ENCODE data around the gene WDR70.
"Not testable (repeated sequence)": the region's sequence is repeated elsewhere in the genome, so short reads cannot be mapped to it uniquely, and the experiment has no call there.

The WDR70 gene

GRCh38 chr5:37654566-37654965 lies 275.4 kb downstream of the WDR70 start:
- not testable (repeated sequence) for DNase-seq

GRCh38 chr5:37657046-37657445 lies 277.9 kb downstream of the WDR70 start:
- no peak for DNase-seq

- no peak for DNase-seq
Observed at GRCh38 chr5:37658440-37658839, 279.3 kb downstream of the WDR70 start.

GRCh38 chr5:37660319-37660718 lies 281.2 kb downstream of the WDR70 start:
- no peak for DNase-seq

- DNase-seq = no peak
Observed at GRCh38 chr5:37661227-37661920, 282.3 kb downstream of the WDR70 start.

GRCh38 chr5:37661951-37662350 lies 282.8 kb downstream of the WDR70 start:
- no peak for DNase-seq

- no peak for DNase-seq
Observed at GRCh38 chr5:37662362-37662761, 283.2 kb downstream of the WDR70 start.

- DNase-seq = no peak
Observed at GRCh38 chr5:37662789-37663485, 283.8 kb downstream of the WDR70 start.

- DNase-seq = no peak
Observed at GRCh38 chr5:37663538-37663937, 284.4 kb downstream of the WDR70 start.

- DNase-seq = no peak
Observed at GRCh38 chr5:37664551-37664950, 285.4 kb downstream of the WDR70 start.

- no peak for DNase-seq
Observed at GRCh38 chr5:37665272-37665671, 286.2 kb downstream of the WDR70 start.

GRCh38 chr5:37665889-37666288 lies 286.8 kb downstream of the WDR70 start:
- DNase-seq = no peak

- no peak for DNase-seq
Observed at GRCh38 chr5:37667430-37667829, 288.3 kb downstream of the WDR70 start.

GRCh38 chr5:37667846-37668245 lies 288.7 kb downstream of the WDR70 start:
- DNase-seq = no peak

GRCh38 chr5:37668524-37669047 lies 289.5 kb downstream of the WDR70 start:
- peak; percentile 82 for DNase-seq

GRCh38 chr5:37672118-37672588 lies 293.0 kb downstream of the WDR70 start:
- DNase-seq = not testable (repeated sequence)

GRCh38 chr5:37674361-37674760 lies 295.2 kb downstream of the WDR70 start:
- DNase-seq = not testable (repeated sequence)

- not testable (repeated sequence) for DNase-seq
Observed at GRCh38 chr5:37679326-37679725, 300.2 kb downstream of the WDR70 start.

- DNase-seq = not testable (repeated sequence)
Observed at GRCh38 chr5:37679903-37680302, 300.8 kb downstream of the WDR70 start.

- DNase-seq = no peak
Observed at GRCh38 chr5:37683072-37683471, 304.0 kb downstream of the WDR70 start.

GRCh38 chr5:37685211-37685610 lies 306.1 kb downstream of the WDR70 start:
- no peak for DNase-seq

- DNase-seq = no peak
Observed at GRCh38 chr5:37685816-37686215, 306.7 kb downstream of the WDR70 start.

- not testable (repeated sequence) for DNase-seq
Observed at GRCh38 chr5:37688925-37689324, 309.8 kb downstream of the WDR70 start.

- DNase-seq = not testable (repeated sequence)
Observed at GRCh38 chr5:37694333-37694732, 315.2 kb downstream of the WDR70 start.
